SU-DHL-6 (cell line): Measurements from ENCODE around the gene SLC43A3.

Source experiments
- CTCF ChIP-seq: fragments of 200-600 bp; sonication (generic); IDR thresholded peaks from one replicate; pipeline ENCODE4 v1.5.1; 2017; ENCODE audit warnings: antibody characterized with exemption, mild to moderate bottlenecking, low read length, moderate library complexity; ENCODE audit not compliant: insufficient read depth, poor library complexity, severe bottlenecking
- EZH2phosphoT487 ChIP-seq: fragments of 200-600 bp; sonication (generic), shearing (Covaris generic); conservative IDR thresholded peaks from 2 replicates; pipeline ENCODE4 v1.6.1; 2018; ENCODE audit warnings: mild to moderate bottlenecking, antibody characterized with exemption, low read length, moderate library complexity, mixed read lengths

- no peak for TF ChIP-seq CTCF
- TF ChIP-seq EZH2phosphoT487 = no peak
Measured at GRCh38 chr11:57432714-57433163, 5.8 kb upstream of the SLC43A3 start.
